Bladder microvascular endothelial cell (primary cell): ENCODE results near the gene ZBED5. TPM values are rescaled to one million over a fixed set of nuclear protein-coding genes. Genes with fewer than 3 reads are reported as not detected.

Source experiments
- total RNA-seq: library from RNA; depleted of rRNA; stranded (reverse); fragments of >200 nt; gene quantifications from 2 replicates; pipeline ENCODE4 v1.2.3, GENCODE V29; 2014

ZBED5 gene
- total RNA-seq, result 7.6 and 21.7 TPM in 2 replicates

GRCh38 chr11:10857709-10858438 is at the start of gene ZBED5:
ZBED5 (minus strand) TSS chr11:10858053; CDS start chr11:10854945, 3,108 bp downstream.

DNA sequence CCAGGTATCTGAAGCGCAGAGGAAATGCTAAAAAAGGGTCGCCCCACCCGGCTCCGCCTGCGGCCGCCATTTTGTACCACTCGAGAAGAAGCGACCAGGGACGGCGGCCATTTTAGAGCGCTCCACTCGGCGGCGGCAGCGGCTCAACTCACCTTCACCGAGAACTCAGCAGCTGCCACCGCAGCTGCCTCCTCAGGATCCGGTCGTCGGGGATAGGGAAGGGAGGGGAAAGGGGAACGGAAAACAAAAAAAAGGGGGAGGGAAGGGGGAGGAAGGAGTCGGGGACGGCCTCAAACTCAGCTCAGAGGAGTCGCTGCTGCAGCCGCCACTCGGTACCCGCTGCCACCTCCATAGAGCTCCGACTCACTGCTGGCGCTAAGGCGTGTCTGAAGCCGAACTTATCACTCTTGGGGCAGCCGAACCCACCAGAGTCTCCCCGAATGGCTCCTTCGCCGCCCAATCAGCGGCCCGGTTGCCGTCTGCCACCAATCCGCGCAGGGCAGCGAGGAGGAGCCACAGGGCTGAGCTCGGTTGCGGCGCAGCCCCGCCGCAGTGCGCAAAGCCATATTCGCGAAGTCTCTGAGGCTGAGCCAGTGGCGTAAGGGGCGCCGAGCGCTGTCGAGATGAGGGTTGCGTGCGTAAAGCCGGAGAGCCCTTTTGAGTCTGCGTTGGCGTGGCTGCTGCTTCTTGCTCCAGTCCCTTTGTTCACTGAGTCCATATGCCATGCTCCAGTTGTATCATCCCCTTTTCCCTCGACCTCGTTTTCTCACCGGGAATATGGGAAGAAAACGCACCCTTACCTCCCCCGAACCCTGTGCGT is 49.1 kb downstream of the ZBED5 start, which contains the start of gene EIF4G2:
EIF4G2 (minus strand) TSS at position 374 of the 820 bp plus-strand sequence.

Other genes with a start within 250 kb of the ZBED5 start
- gene IRAG1, start 164.3 kb downstream of the ZBED5 start, total RNA-seq, result 0.44 and 0.81 TPM in 2 replicates
- 22.2 and 35.2 TPM in 2 replicates for gene CTR9, start 106.8 kb downstream of the ZBED5 start, total RNA-seq
- gene EIF4G2, start 49.1 kb downstream of the ZBED5 start, total RNA-seq, result 597 and 964 TPM in 2 replicates